HG02798 (cell line): Measurements from ENCODE around the gene ATP6V0C.
A peak's percentile ranks its signal among the peaks of the same experiment; 100 is the strongest.

Source experiments
- ATAC-seq: cut with Tn5 transposase; IDR thresholded peaks from one replicate; pipeline ENCODE4 v1.9.1; 2021; ENCODE audit warnings: mild to moderate bottlenecking; ENCODE audit not compliant: unreplicated experiment, poor library complexity

ATP6V0C gene

GRCh38 chr16:2487903-2488531 lies 25.7 kb upstream of the ATP6V0C start:
- no peak for ATAC-seq

- no peak for ATAC-seq
These were observed 24.2 kb upstream of the ATP6V0C start for GRCh38 chr16:2489581-2489980.

DNA sequence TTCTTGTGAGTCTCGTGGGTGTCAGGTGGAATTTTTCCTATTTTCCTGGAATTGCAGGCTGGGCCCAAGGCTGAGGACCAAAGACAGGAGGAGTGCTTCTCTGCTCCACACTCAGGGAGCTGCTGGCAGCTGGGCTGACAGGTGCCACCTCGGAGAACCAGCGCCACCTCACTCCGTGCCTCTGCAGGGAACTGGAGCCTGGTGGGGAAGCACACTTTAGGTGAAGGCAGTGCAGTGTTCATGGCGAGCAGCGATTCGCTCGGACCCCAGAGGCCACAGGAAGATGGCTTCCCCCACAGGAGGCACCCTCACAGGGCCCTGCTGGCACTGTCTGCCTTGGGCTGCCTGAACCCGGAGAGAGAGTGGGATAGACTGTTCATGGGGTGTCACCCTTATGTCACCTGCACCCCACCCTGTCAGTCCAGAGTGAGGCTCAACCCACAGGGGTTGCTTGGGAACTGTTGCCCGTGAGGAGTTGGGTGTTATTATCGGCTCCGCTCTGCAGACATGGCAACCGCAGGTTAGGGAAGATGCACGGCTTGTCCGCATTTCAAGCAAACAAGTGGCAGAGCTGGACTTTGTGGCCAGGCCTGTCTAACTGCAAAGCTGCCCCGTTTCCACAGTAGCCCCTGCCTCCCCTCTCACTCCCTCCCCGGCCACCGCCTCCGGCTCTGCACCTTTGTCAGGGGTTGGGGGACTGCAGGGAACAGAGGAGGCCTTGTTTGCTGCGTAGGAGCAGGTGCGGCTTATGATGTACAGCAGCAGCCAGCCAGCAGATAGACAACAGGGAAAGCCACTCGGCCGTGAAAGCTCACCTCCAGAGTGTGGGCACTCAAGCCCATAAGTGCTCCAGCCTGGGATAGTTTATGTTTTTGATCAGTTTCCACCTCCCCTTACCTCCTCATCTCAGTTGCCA lies 23.3 kb upstream of the ATP6V0C start:
- ATAC-seq: no peak

- no peak for ATAC-seq
These were observed 21.5 kb upstream of the ATP6V0C start for GRCh38 chr16:2492292-2492691.

DNA sequence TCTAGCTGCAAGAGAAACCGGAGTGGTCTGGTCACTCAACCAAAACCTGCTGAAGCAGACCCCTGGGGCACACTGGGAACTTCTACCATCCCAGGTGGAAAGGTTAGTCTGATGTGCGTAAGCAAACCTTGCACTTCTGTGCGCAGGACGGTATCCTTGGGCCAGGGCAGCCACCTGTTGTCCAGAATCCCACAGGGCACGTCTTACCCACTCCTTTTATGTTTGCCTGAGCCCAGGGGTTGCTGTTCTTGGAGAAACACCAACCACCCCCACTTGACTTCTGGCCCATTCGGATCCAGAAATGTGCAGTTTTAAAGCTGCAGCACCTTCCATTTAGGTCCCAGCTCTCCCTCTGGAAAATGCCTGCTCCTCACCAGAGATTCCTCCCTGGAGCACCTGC lies 20.1 kb upstream of the ATP6V0C start:
- no peak for ATAC-seq

DNA sequence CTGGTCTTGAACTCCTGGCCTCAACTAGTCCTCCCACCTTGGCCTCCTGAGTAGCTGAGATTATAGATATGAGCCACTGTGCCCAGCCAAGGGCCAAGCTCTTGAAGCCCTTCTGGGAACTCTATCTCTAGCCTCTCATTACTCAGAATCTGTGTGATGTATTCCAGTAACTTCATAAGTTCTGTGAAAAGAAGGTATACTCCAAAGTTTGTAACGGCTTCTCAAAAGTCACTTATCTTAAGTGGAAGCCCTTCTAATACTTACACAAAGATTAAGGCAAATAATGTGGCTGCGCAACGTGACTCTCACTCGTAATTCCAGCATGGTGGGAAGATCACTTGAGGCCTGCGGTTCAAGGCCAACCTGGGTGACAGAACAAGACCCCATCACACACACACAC lies 19.1 kb upstream of the ATP6V0C start:
- ATAC-seq: no peak

- ATAC-seq: no peak
These were observed 18.7 kb upstream of the ATP6V0C start for GRCh38 chr16:2495041-2495440.

GRCh38 chr16:2496223-2497115 lies 17.3 kb upstream of the ATP6V0C start:
- ATAC-seq: no peak

GRCh38 chr16:2497116-2497630 lies 16.6 kb upstream of the ATP6V0C start:
- ATAC-seq: no peak

GRCh38 chr16:2497695-2498484 lies 15.9 kb upstream of the ATP6V0C start:
- ATAC-seq: no peak

DNA sequence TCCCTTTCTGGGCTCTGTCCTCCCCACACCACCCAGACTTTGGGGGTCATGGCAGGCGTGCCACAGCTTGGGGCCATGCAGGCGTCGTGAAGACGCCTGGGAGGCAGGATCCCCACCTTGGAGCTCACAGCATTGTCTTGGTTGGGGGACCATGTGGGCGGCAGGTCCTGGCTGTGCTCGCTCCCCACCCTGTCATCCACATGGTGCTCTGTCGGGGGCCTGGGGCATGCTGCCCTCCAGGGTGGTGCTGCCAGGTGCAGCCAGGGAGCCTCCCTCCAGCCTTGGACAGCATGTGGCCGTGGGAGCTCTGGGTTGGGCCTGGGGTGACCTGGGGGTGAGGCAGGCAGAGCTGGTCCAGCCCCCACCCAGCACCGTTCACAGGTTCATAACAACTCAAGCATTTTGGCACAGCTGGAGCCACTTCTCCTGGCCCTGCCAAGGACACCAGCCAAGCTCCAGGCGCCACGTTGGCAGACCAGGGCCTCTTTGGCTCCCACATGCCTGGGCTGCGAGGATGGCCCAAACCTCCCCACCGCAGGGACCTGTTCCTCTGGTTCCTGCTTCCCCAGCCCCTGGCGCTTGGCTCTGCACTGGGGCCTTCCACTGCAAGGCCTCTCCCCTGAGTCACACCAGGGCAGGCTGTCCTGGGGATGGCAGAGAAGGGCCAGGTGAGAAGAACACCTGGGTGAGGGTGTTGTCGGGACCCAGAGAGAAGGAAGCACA lies 15.1 kb upstream of the ATP6V0C start:
- ATAC-seq: no peak

- no peak for ATAC-seq
These were observed 14.3 kb upstream of the ATP6V0C start for GRCh38 chr16:2499454-2499853.

DNA sequence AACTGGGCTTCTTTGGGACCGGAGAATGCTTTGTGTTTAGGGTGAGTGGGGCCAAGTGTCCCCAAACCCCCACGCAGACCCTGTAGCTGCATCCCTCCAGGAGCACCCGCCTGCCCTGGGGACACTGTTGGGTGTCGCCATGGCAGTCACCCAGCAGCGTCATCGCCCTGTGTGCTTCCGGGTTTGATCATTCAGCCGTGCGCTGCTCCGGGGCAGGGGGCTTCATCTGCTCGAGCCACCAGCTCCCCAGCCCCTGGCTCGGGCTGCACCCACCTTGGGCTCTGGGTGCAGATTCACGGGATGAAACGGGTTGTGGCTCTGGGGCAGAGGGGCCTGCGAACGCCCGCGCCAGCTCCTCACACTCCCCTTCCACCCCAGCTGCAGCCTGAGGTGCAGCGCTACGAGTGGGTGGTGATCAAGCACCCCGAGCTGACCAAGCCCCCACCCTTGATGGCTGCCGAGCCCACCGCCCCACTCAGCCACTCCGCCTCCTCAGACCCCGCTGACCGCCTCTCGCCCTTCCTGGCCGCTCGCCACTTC lies 13.8 kb upstream of the ATP6V0C start:
- no peak for ATAC-seq

- no peak for ATAC-seq
These were observed 13.3 kb upstream of the ATP6V0C start for GRCh38 chr16:2500430-2500917.

DNA sequence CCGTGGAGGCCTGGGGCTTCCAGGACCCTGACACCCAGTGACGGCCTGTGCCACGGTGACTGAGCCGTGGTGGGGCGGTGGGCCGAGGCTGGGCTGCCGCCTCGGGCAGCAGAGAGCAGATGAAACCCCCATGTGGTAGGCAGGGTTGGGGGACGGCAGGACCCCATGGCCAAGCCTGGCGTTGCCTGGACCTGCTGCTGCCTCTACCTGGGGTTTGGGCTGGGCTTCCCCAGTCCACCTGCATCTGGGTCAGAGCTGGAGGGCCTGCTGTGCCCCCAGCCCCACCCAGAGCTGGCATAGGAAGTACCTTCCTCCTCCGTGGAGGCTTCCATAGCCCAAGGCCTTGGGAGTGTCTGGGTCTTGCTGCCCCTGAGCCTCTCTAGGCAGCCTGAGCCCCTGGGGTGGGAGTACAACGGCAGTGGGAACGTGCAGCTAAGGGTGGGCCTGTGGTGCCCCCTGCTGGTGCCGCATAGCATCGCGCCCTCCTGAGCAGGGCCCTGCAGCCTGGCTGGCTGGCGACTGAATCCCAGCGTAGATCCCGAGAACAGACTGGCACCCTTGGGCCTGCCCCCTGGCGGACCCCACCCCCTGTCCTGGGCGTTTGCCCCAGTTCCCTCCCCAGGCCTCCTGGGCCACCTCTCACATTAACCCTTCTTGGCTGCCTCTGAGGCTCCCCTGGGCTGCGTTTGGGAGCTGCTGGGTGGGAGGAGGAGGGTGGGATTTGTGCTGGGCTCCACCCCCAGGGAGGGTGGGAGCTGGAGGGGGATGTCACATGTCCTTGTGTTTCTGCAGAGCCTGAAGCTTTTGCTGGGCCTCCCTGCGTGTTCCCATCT lies 12.6 kb upstream of the ATP6V0C start:
- ATAC-seq: peak; percentile 62

DNA sequence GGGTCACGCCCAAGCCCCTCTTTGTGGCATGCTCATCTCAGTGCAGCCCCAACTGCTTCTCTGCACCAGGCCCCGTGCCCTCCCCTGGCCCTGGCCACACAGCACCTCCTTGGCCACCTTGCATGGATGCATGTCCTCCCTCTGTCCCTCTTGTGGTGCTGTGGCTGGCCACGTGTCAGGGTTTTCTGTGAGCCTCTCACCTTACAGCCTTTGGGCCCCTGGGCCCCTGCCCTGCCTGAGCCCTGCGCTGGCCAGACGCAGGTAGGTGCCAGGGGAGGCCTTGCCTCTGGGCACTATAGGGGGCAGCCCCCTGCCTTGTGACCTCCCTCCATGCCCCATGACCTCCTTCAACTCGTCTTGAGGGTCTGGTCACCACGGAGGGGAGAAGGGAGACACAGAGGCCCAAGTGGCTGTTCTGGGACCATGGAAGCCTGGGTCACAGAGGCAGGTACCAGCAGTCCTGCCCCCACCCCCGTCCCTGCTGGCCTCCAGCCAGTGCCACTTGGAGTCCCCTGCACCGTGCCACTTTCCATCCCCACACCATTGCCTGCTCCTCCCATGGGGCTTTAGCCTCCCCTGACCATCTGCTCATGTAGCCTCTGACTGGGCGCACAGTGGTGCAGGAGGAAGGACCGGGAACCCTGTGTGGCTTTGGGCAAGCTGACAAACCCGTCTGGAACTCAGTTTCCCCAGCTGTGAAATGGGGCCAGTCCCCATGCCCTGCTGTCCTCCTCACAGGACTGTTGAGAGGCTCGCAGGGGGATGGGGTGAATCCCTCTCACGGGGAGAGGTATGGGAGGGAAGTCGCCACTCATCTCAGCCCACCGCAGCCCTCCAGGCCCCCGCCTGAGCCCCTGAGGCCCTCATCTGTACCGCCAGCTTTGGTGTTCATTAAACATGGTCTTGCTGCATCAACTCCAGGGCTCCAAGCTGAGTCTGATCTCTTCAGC lies 11.5 kb upstream of the ATP6V0C start:
- no peak for ATAC-seq

- no peak for ATAC-seq
These were observed 8.1 kb upstream of the ATP6V0C start for GRCh38 chr16:2505695-2506094.
